ENCODE measurements around the gene PPP1R3D. TPM values are rescaled to one million over a fixed set of nuclear protein-coding genes. Genes with fewer than 3 reads are reported as not detected.

Gene PPP1R3D
- total RNA-seq, 1 experiment from 2014 or later: 2.7 TPM

GRCh38 chr20:59932616-59933295, 7.3 kb downstream of the PPP1R3D start:
- no TSS peak for BruUV-seq (replicated peaks)
- no peak overlapping the region for H3K27ac ChIP-seq (ENCODE audit: low read depth, low read length)
- peaks cover 2% of the 10 kb centered on the region; the same call in 1 of the 2 replicates for H3K27me3 ChIP-seq (ENCODE audit: insufficient read depth, low read length)
- H3K9ac ChIP-seq (ENCODE audit: low read length): no peak overlapping the region
- no peak for ATAC-seq
- peaks cover 2 to 8% of the 10 kb centered on the region in 2 experiments; a peak in 3 of 4 replicates for H3K4me1 ChIP-seq (ENCODE audit: control insufficient read depth in 1 of 2, insufficient read depth in 2 of 2, low read length in 2 of 2)
- DNase-seq (ENCODE audit: low read depth, low spot score): no peak
- ChIA-PET CTCF (interaction anchor here (1.6 to 2.4 kb wide), 2 partner anchors 10 to 38 kb away, joined by 4 to 10 read pairs; no protein-coding TSS in a partner anchor), RAD21 (ENCODE audit: low non-redundant PET in 1 of 2, low total read pairs in 2 of 2, uncharacterized antibody in 2 of 2, unreplicated experiment in 2 of 2) (no interaction called here), POLR2A (interaction anchor here (1.5 kb wide), 1 partner anchor 7 kb away, joined by 4 read pairs; the partner anchor contains the start of genes FAM217B and PPP1R3D)
- no peak overlapping the region for H3K4me3 ChIP-seq (replicated peaks in 1 of 2; ENCODE audit: low read depth in 1 of 2, low read length in 2 of 2)
- no peak overlapping the region for H2AFZ ChIP-seq (ENCODE audit: low read depth, low read length, poor library complexity, severe bottlenecking)
- no peaks in the 10 kb centered on the region for H3K9me3 ChIP-seq (ENCODE audit: control insufficient read depth in 1 of 2, insufficient read depth in 1 of 2, low read depth in 1 of 2, low read length in 2 of 2)
- no peaks in the 10 kb centered on the region for H3K9me2 ChIP-seq (ENCODE audit: insufficient read depth)
- H4K20me1 ChIP-seq (ENCODE audit: insufficient read depth): no peaks in the 10 kb centered on the region
- H3K36me3 ChIP-seq (ENCODE audit: control insufficient read depth in 1 of 2, insufficient read depth in 2 of 2, low read length in 2 of 2): no peaks in the 10 kb centered on the region
- H3K79me2 ChIP-seq (ENCODE audit: insufficient read depth, low read length): no peaks in the 10 kb centered on the region
- H3K4me2 ChIP-seq (ENCODE audit: low read length): no peak overlapping the region
- TF ChIP-seq TCF7L2 (IDR thresholded peaks at IDR 0.05; ENCODE audit: borderline replicate concordance, extremely low read depth, insufficient read depth, insufficient read length) (no peak), MAX (IDR thresholded peaks at IDR 0.05) (no peak), SIN3A (IDR thresholded peaks at IDR 0.05; ENCODE audit: low read depth) (no peak), JUND (IDR thresholded peaks at IDR 0.05) (no peak), YY1 (IDR thresholded peaks at IDR 0.05; ENCODE audit: extremely low read depth, insufficient replicate concordance, low read depth, low read length) (no peak), ZNF274 (IDR thresholded peaks at IDR 0.05; ENCODE audit: low read depth, low read length) (no peak), ELF1 (IDR thresholded peaks at IDR 0.05; ENCODE audit: borderline replicate concordance, low read depth) (no peak), ZFX (IDR thresholded peaks at IDR 0.05) (no peak), ATF3 (IDR thresholded peaks at IDR 0.05) (no peak), CBX3 (IDR thresholded peaks at IDR 0.05; ENCODE audit: low read depth) (no peak), FOSL1 (IDR thresholded peaks at IDR 0.05; ENCODE audit: low read depth) (no peak), SP1 (IDR thresholded peaks at IDR 0.05; ENCODE audit: low read depth) (no peak), EZH2 (IDR thresholded peaks at IDR 0.05) (no peak), POLR2A (IDR thresholded peaks at IDR 0.05; ENCODE audit: borderline replicate concordance, extremely low read depth, insufficient read depth, insufficient read length) (no peak), EGR1 (IDR thresholded peaks at IDR 0.05; ENCODE audit: low read depth) (no peak), EZH2phosphoT487 (IDR thresholded peaks at IDR 0.05; ENCODE audit: borderline replicate concordance) (no peak), POLR2AphosphoS5 (IDR thresholded peaks at IDR 0.05; ENCODE audit: low read depth, low read length) (no peak)
- TF ChIP-seq, protein P1, sequence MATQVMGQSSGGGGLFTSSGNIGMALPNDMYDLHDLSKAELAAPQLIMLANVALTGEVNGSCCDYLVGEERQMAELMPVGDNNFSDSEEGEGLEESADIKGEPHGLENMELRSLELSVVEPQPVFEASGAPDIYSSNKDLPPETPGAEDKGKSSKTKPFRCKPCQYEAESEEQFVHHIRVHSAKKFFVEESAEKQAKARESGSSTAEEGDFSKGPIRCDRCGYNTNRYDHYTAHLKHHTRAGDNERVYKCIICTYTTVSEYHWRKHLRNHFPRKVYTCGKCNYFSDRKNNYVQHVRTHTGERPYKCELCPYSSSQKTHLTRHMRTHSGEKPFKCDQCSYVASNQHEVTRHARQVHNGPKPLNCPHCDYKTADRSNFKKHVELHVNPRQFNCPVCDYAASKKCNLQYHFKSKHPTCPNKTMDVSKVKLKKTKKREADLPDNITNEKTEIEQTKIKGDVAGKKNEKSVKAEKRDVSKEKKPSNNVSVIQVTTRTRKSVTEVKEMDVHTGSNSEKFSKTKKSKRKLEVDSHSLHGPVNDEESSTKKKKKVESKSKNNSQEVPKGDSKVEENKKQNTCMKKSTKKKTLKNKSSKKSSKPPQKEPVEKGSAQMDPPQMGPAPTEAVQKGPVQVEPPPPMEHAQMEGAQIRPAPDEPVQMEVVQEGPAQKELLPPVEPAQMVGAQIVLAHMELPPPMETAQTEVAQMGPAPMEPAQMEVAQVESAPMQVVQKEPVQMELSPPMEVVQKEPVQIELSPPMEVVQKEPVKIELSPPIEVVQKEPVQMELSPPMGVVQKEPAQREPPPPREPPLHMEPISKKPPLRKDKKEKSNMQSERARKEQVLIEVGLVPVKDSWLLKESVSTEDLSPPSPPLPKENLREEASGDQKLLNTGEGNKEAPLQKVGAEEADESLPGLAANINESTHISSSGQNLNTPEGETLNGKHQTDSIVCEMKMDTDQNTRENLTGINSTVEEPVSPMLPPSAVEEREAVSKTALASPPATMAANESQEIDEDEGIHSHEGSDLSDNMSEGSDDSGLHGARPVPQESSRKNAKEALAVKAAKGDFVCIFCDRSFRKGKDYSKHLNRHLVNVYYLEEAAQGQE (IDR thresholded peaks at IDR 0.05; ENCODE audit: low read depth): no peak
- TF ChIP-seq, protein P2, sequence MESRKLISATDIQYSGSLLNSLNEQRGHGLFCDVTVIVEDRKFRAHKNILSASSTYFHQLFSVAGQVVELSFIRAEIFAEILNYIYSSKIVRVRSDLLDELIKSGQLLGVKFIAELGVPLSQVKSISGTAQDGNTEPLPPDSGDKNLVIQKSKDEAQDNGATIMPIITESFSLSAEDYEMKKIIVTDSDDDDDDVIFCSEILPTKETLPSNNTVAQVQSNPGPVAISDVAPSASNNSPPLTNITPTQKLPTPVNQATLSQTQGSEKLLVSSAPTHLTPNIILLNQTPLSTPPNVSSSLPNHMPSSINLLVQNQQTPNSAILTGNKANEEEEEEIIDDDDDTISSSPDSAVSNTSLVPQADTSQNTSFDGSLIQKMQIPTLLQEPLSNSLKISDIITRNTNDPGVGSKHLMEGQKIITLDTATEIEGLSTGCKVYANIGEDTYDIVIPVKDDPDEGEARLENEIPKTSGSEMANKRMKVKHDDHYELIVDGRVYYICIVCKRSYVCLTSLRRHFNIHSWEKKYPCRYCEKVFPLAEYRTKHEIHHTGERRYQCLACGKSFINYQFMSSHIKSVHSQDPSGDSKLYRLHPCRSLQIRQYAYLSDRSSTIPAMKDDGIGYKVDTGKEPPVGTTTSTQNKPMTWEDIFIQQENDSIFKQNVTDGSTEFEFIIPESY (IDR thresholded peaks at IDR 0.05; ENCODE audit: extremely low read depth, insufficient replicate concordance, low read length): no peak
- intact Hi-C loops (cut with micrococcal nuclease): no loop called here
